ENCODE measurements around the gene CYB5RL.

Gene CYB5RL

GRCh38 chr1:54221113-54221834 lies 21.4 kb upstream of the CYB5RL start:
- Histone ChIP-seq H3K9me3 (ENCODE audit: severe bottlenecking) (no peaks in the 10 kb centered on the region), H3K36me3 (peaks cover 43% of the 10 kb centered on the region), H3K27ac (peak overlapping the region; percentile 48; the same call in 1 of the 2 replicates), H3K27me3 (ENCODE audit: insufficient read depth, low read depth, severe bottlenecking) (no peaks in the 10 kb centered on the region), H3K4me3 (ENCODE audit: low read depth, low read length) (no peak overlapping the region)
- DNase-seq, result no peak
- TF ChIP-seq CTCF (IDR thresholded peaks at IDR 0.05; ENCODE audit: low read depth, low read length), result no peak

DNA sequence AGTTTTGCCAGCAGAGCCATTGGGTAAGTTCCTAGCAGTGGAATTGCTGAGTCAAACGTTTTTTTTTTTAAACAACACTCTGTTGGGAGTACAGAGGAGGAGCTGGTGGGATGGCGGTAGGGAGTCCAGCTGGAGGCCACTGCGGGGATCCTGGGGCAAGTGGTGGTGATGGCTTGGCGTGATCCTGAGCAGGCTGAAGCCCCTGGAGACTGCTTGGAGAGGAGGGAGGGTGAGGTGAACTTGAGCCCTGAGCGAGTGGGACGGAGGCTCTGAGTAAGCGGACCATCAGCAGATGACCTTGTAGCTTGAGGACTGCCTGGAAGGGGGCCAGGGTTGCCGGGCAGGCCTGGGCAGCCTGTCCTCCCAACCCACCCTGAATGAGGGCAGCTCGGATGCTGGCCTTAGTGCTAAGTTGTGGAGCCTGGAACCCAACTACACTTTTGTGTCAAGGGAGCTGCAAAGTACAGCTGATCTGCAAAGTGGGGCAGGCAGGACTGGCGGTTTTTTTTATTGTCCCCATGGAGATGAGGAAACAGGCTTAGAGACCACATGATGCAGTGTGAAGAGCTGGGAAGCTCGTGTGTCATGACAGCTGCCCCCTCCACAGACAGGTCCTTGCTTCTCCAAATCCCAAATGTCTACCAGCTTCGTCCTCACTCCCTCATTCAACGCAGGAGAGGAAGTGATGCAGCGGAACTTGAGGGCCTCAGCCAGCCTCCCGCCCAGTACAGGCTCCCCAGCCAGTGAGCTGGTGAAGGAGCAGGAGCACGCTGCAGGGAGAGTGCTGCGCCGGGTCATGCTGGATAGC lies 20.4 kb upstream of the CYB5RL start:
- DNase-seq, result no peak
- no peaks in the 10 kb centered on the region for H3K9me3 ChIP-seq (ENCODE audit: severe bottlenecking)
- H3K27ac ChIP-seq, result peak overlapping the region; percentile 48; the same call in 1 of the 2 replicates
- no peak overlapping the region for H3K4me3 ChIP-seq (ENCODE audit: low read depth, low read length)
- peaks cover 44% of the 10 kb centered on the region for H3K36me3 ChIP-seq
- no peaks in the 10 kb centered on the region for H3K27me3 ChIP-seq (ENCODE audit: insufficient read depth, low read depth, severe bottlenecking)
- no peak for TF ChIP-seq CTCF (IDR thresholded peaks at IDR 0.05; ENCODE audit: low read depth, low read length)

GRCh38 chr1:54219688-54220003 lies 19.8 kb upstream of the CYB5RL start:
- no peak overlapping the region for H3K27ac ChIP-seq
- no peaks in the 10 kb centered on the region for H3K27me3 ChIP-seq (ENCODE audit: insufficient read depth, low read depth, severe bottlenecking)
- no peak for DNase-seq
- no peak for TF ChIP-seq CTCF (IDR thresholded peaks at IDR 0.05; ENCODE audit: low read depth, low read length)
- H3K9me3 ChIP-seq (ENCODE audit: severe bottlenecking), result no peaks in the 10 kb centered on the region
- H3K4me3 ChIP-seq (ENCODE audit: low read depth, low read length), result no peak overlapping the region
- peaks cover 50% of the 10 kb centered on the region for H3K36me3 ChIP-seq

DNA sequence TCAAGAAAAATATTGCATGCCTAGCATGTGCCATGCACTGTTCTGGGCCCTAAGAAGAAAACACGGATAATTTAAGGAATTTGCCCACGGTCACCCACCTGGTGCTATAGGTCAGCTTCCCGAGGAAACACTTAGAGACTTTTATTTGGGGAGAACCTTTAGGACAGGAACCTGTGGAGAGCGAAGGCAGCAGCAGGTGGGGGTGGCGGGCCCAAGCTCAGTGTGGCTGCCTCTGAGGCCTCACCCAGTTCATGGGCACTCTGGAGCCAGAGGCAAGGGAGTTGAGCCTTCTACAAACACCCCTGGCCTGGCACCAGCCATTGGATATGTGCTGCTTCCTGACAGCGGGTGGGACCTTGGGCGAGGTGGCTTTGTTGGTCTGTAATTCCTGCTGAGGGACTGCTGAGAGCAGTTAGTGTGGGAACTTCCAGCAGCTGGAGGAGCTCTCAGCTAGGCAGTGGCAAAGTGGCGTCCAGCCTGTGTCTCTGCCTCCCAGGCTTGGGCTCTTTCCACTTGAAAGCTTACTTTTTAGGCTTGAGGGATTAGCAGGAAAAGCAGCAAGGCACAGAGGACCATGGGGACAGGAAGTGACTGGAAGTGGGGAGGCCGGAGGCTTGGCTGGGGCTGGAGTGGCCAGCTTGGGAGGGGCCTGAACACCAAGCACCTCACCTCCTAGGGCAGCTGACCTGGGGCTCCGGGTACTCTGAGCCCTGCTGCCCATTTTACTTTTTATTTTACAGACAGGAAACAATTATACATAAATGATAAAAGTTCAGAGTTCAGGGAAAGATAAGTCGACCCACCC lies 19.3 kb upstream of the CYB5RL start:
- no peak overlapping the region for H3K4me3 ChIP-seq (ENCODE audit: low read depth, low read length)
- H3K9me3 ChIP-seq (ENCODE audit: severe bottlenecking), result no peaks in the 10 kb centered on the region
- peak; percentile 44 for DNase-seq
- H3K27me3 ChIP-seq (ENCODE audit: insufficient read depth, low read depth, severe bottlenecking), result no peaks in the 10 kb centered on the region
- no peak overlapping the region for H3K27ac ChIP-seq
- TF ChIP-seq CTCF (IDR thresholded peaks at IDR 0.05; ENCODE audit: low read depth, low read length), result no peak
- peaks cover 53% of the 10 kb centered on the region for H3K36me3 ChIP-seq

- peaks cover 86% of the 10 kb centered on the region for H3K36me3 ChIP-seq
- no peaks in the 10 kb centered on the region for H3K27me3 ChIP-seq (ENCODE audit: insufficient read depth, low read depth, severe bottlenecking)
- H3K9me3 ChIP-seq (ENCODE audit: severe bottlenecking), result no peaks in the 10 kb centered on the region
- no peak for TF ChIP-seq CTCF (IDR thresholded peaks at IDR 0.05; ENCODE audit: low read depth, low read length)
- no peak overlapping the region for H3K27ac ChIP-seq
- H3K4me3 ChIP-seq (ENCODE audit: low read depth, low read length), result no peak overlapping the region
- no peak for DNase-seq
Measured at GRCh38 chr1:54215523-54215922, 15.7 kb upstream of the CYB5RL start.
